ENCODE data around the gene CEMIP.
A peak's percentile ranks its signal among the peaks of the same experiment; 100 is the strongest.

Gene CEMIP, protein sequence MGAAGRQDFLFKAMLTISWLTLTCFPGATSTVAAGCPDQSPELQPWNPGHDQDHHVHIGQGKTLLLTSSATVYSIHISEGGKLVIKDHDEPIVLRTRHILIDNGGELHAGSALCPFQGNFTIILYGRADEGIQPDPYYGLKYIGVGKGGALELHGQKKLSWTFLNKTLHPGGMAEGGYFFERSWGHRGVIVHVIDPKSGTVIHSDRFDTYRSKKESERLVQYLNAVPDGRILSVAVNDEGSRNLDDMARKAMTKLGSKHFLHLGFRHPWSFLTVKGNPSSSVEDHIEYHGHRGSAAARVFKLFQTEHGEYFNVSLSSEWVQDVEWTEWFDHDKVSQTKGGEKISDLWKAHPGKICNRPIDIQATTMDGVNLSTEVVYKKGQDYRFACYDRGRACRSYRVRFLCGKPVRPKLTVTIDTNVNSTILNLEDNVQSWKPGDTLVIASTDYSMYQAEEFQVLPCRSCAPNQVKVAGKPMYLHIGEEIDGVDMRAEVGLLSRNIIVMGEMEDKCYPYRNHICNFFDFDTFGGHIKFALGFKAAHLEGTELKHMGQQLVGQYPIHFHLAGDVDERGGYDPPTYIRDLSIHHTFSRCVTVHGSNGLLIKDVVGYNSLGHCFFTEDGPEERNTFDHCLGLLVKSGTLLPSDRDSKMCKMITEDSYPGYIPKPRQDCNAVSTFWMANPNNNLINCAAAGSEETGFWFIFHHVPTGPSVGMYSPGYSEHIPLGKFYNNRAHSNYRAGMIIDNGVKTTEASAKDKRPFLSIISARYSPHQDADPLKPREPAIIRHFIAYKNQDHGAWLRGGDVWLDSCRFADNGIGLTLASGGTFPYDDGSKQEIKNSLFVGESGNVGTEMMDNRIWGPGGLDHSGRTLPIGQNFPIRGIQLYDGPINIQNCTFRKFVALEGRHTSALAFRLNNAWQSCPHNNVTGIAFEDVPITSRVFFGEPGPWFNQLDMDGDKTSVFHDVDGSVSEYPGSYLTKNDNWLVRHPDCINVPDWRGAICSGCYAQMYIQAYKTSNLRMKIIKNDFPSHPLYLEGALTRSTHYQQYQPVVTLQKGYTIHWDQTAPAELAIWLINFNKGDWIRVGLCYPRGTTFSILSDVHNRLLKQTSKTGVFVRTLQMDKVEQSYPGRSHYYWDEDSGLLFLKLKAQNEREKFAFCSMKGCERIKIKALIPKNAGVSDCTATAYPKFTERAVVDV (N-terminal part only)

DNA sequence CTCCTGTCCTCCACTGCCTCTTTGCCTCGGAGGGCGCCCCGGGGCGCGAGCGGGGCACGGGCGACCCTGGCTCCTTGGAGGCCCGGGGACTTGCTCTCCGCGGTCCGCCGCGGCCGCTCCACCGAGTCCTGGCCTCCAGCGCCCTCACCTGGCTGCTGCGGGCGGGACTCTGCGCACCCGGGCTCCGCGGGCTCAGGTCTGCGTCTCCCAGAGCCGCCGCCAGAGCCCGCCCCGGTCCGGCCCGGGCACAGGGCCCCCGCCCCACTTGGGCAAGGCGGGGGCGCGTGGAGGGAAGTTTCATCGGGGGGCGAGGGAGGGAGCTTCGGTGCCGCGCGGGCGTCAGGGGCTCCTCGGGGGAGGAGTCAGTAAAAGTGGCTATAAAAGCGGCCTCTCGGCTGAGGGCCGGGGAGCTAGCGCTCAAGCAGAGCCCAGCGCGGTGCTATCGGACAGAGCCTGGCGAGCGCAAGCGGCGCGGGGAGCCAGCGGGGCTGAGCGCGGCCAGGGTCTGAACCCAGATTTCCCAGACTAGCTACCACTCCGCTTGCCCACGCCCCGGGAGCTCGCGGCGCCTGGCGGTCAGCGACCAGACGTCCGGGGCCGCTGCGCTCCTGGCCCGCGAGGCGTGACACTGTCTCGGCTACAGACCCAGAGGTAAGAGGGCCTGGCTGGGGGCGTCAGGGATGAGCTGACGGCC is at the start of gene CEMIP:
TSS of gene CEMIP (plus strand) at position 407 of the 694 bp plus-strand sequence. CDS start 94,510 bp downstream, outside the sequence.
- DNase-seq, result peak; percentile 80

DNA sequence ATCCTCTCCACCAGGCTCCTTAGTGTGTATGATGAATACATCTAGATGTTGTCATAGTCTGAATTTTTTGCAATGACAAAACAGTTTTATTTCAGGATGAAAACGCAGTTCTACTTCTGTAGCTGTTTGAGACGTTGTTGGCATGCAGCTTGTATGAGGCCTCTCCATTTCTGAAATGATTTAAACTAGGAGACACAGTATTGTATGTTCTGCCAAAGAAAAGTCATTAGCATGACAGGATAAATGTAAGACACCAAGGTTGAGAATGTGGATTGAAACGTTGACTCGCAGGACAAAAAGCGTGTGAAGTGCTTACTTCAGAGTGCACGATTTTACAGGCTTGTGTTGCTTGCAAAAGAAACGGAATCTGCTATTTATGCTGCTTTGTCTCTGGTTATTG is 48.8 kb upstream of the CEMIP start:
- no peak for DNase-seq

DNA sequence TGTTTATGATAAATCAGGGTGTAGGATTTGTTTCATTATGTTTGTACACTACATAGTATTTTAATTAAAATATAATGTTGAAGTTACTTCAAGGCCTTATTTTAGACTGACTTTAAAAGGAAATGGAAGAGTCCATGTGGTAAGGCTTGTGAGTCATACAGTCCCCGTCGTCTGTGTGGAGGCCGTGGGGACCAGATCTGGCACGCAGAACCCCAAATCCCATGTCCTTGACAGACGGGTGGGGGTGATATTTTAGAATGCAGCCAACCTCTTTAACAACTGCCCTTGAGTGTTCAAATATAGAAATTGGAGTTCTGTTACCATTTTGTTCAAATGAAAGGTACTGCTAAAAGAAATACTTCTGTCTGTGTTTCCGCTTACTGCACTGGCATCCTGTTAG is 48.2 kb upstream of the CEMIP start:
- DNase-seq, result peak; percentile 8

DNA sequence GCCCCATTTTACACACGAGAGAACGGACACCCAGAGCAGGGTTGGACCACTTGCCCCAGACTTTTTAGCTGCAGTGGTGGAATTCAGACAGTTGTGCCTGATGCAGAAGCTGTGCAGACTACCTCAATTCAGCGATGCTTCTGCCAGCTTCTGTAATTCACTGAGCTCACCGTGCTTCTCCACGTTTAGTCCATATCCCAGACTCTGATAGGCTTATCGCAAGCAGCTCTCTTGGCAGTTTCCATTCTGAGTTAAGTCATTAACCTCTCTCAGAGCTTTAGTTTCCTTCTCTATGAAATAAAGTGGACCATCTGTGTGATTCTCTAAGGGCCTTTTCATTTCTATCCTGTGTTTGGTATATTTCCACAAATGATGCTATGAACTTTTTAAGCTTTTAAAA is 47.0 kb upstream of the CEMIP start:
- no peak for DNase-seq

DNA sequence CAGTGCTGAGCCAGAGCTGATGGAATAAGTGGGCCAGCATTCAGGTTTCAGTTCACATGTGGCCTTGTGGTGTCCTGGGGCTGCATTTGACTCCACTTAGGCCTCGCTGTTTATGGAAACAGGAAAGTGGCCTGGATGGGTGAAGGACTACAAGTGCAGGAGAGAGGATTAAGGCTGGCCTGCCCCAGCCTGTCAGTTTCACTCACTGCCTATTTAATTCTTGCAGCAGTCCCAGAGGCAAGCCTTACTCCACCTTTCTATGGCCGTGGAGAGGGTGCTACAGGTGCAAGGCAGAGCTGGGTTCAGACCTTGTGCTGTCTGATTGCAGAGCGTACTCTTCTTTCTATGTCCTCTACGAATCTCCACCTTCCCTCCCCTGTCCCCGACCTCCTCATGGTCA is 46.4 kb upstream of the CEMIP start:
- DNase-seq, result no peak

DNA sequence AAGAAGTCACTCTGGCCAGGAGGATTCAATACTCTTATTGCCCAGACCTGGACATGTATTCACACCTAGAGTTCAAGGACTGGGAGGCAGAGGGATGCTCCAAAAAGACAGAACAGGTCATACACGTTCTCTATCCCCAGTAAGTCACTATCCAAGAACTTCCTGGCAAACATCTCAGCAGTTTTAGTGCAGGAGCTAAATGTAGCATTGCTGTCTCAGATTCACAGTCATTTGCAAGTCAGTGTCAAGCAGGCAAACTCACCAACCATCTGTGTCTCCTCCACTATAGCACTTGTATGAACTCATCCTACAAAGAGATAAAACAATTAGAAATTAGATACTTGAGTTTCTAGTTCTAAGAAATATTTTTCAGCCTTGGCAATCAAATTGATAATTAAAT is 45.7 kb upstream of the CEMIP start:
- no peak for DNase-seq

DNA sequence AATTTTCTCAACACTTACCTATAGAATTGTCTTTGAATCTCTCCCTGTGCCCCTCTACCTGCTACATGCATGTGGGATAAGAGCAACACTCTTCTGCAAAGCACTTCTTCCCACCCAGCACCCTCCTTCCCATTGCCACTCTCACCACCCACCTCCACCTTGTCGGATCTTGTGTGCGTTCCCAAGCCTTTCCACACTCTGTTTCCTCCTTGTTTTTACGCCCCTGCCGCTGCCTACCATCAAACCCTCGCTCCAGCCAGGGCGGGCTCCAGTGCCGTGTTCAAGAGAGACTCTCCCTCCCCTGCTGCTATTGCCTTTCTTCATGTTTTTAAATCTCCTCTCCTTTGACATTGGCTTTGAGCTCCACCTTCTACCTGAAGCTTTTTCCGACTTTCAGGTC is 43.8 kb upstream of the CEMIP start:
- DNase-seq, result no peak

DNA sequence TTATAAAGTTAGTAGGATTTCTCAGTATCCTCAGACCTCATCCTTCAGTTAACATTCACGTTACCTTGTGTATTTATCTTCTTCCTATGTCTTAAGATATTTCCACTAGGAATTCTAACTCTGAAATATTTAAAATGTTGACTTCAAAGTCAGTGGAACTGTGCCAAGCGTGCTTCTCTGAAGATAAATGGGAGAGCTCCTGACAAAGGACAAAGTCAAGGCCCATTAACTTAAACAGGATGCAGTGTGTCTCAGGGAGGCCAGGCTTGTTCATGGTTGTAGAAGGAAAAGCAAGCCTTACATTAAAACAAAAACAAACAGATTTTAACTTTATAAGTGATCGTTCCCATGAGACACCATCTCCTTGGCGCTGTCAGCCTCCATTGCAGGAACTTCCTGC is 42.6 kb upstream of the CEMIP start:
- DNase-seq, result no peak

DNA sequence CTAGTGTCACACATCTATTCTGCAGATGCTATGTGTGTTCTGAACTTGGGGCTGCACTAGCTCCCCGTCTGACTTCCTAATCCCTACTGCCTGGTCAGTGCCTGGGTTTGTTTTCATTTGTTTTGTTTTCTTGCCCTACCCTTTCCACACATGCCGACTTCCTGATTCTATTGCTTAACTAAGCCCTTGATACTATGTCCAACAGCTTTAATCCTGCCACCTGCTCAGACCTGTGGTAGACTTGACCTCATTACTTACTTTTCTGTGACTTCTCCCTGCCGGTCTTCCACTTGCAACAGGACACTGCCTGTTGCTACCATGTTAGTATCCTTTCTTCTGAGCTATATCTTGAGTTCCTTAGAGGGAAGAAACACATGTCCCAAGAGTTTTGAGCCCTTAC is 39.3 kb upstream of the CEMIP start:
- DNase-seq, result no peak

DNA sequence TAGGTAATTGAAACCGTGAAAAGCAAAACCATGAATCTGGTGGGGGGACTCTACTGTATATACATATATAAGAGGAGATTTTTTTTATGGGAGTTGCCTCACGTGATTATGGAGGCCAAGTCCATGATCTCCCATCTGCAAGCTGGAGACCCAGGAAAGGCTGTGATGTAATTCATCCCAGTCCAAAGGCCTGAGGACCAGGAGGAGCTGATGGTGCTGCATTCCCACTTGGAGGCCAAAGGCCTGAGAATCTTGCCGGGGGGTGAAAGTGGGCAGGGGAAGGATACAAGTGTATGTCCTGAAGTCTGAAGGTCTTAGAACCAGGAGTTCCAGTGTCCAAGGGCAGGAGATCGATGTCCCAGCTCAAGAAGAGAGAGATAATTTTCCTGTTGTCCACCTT is 37.1 kb upstream of the CEMIP start:
- DNase-seq, result no peak

DNA sequence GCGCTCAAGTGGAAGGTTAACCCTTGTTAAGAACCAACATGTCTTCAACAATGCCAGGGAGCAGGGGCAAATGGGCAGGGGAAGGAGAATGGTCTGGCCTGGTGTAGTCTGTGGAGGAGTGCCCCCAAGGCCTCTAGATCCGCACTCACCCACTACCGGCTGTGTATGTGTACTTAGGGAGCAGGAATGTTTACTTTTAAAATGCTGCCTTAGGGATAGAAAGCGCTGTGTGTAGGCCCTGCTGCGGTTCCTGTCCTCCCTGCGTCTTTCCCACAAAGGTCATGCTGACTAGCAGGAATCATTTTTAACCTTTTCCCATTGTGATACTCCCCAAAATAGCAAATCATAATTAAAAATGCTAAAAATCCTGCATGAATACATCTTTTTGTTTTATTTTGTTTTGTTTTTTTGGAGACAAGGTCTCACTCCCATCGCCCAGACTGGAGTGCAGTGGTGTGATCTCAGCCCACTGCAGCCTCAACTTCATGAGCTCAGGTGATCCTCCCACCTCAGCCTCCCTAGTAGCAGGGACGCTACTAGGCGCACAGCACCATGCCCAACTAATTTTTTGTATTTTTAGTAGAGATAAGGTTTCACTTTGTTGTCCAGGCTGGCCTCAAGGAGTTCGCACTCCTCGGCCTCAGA is 35.9 kb upstream of the CEMIP start:
- DNase-seq, result no peak

DNA sequence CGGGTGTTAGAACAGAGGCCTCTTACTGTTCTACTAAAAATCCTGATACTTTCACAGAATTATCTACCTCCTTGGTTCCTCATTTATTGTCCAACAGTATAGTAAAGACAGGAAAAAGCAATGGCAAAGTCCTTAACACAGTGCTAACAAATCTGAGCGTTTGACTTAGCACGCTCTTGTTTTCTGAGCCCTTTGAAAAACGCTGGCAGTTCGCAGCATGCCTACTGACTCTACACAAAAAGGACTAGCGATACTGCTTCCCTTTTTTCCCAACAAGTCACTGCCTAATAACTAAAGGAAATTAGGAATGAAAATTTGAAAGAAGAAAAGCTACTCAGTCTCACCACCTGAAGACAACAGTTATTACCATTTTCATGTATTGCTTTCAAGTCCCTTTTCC is 34.8 kb upstream of the CEMIP start:
- no peak for DNase-seq

DNA sequence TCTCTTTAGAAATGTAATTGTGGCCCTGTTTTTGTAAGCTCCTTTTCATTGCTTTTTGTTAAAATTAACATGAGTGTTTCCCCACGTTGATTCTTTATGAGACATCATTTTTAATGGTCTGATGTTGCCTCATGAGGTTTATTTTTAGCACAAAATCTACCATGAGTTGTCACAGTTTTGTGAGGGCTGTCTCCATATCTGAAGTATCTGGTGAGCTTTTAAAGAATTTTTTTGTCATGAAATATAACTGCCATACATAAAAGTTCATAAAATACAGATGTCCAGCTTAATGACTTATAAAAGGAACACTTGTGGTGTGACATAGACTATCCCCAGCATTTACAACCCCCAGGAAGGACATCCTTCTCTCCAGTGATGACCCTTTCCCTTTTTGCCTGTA is 34.3 kb upstream of the CEMIP start:
- no peak for DNase-seq

DNA sequence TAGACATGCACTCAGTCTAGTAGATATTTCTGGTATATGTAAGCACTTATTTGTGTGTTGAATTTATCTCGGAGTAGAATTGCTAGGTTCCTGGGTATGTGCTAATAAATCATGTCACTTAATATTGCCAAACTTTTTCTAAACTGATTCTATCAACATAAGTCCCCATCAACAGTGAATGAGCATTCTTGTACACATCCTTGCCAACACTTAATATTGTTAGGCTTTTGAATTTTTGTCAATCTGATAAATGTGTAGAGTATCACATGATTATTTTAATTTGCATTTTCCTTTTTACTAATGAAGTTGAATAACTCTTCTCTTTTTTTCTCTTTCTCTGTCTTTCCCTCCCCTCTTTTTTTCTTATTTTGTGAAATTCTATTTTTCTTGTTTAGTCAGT is 33.3 kb upstream of the CEMIP start:
- no peak for DNase-seq

DNA sequence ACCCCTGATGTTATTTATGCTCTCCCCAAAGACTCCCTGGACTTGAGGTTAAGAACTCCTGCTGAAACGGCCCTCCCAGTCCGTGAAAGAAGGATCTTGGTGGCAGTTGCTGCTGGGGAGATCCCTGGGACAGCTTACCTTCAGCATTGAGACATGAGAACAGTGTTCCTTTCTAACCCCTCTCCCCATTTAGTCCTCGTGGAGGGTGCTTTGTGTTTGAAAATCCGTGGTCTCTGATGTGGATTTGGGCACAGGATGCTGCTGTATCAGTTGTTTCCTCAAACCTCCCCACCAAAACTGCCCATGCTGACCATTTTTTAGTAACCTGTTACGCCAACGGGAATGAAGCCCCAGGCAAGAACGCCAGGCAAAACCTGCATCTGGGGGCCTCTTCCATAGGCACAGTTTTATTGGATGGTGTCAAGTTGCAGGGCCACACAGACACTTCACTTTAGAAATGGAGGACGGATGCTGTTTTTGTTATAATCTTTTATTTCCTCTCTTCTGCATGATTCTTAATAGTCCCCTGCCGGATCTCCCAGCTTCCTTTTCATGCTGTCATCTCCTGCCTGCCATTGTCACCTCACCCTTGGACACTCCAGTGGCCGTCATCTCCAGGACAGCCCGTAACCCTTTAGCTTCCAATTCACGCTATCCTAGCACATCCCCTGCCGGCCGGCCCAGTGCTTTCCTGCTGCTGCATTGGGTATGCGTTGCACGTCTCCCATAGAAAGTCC is 31.7 kb upstream of the CEMIP start:
- DNase-seq, result no peak

DNA sequence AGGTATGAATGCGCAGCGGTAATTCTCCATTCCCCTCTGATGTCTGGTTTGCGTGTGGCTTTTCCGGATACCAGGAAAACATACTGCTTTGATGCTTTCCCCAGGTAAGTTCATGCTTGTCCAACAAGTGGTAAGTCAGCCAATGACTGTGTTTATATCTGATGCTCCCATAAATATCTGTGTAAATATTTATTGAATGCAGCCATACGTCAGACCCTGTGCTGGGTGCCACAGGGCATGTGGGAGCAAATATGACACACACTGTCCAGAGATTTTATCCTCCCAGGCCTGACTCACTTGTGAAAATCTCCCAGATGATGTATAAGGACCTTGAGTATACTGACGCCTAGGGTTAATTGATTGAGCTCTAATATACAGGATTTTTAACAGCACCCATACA is 29.6 kb upstream of the CEMIP start:
- no peak for DNase-seq

DNA sequence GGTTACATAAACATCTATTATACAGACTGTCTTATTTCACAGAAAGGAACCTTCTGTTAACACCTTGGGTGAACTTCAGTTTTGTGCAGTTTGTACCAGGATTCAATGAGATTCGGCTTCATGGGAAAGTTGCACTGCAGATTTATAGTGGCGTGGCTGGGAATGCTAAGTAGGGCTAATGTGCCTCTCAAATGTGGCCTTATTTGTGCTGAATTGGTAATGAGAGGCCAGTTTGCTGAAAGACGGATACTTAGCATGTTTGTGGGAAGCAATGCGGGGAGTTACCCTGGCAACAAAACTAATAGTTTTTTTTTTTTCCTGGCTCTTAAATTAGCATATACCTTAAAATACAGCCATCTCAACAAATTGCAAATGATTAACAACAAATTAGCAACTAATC is 28.6 kb upstream of the CEMIP start:
- no peak for DNase-seq

DNA sequence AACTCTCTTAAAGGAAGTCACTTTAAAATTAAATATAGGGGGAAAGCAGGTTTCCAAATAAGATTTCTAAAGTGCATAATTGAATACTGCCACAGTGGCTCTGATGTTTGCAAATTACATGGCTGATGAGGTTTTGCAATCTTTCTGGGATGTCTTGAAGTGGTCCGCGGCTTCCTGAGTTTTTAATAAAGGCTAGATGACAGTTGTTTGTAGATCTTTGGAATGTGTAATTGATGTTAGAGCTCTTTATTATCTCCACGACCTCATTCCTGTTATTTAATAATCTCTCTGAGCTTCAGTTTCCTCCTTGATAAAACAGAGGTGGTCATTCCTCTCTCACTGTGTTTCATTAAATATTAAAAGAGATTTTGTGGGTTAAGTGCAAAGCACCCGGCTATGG is 27.0 kb upstream of the CEMIP start:
- DNase-seq, result no peak

DNA sequence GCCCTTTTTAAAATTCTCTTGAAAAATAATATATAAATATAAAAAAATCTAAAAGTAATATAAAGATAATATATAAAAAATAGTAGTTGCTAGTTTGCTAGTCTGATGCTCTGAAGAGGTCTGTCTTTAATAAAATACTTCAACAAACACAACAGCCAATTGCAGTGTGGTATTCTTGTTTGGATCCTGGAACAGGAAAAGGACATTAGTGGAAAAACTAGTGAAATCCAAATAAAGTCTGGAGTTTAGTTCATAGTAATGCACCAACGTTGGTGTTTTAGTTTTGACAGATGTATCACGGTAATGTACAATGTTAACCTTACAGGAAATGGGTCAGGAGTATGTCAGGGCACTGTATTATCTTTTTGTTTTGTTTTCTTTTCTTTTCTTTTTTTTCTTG is 26.0 kb upstream of the CEMIP start:
- DNase-seq, result no peak

DNA sequence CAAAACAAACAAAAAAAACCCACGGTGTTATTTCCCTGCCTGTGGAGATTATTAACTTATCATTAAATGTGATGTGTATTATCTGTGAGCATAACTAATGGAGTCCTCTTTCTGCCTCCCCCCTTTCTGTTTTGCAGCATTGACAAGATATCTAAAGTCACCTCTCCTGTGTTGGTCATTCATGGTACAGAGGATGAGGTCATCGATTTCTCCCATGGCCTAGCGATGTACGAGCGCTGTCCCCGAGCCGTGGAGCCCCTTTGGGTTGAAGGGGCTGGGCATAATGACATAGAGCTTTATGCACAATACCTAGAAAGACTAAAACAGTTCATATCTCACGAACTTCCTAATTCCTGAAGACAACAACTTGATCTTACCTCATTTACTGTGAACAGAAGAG is 25.2 kb upstream of the CEMIP start:
- DNase-seq, result no peak

DNA sequence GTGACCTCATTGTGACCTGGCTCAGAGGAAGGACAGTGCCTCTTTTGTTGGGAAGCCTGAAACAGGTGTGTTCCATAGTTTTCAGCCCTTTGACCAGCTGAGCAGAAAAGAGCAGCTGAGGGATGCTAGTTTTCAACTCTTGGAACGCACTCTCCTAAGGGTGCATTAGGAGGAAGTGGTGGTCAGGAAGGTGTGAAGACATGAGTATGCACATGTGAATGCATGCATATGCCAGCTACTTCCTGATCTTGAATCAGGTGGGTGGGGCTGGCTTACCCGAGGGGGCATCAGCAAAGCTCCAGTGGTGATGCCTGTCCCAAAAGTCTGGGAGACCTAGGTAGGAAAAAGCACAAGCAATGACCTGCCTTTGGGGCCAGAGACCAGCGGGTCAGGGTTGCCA is 23.3 kb upstream of the CEMIP start:
- no peak for DNase-seq

Measured in suppressor macrophage treated with lipopolysaccharide for 4 hours (primary cell).